Measurements from ENCODE around the gene ZFYVE19. TPM values are rescaled to one million over a fixed set of nuclear protein-coding genes. Genes with fewer than 3 reads are reported as not detected.

The ZFYVE19 gene
- total and polyA plus RNA-seq, 2 of the 13 experiments (the other 11 are each of a cell fraction or from before 2014, with no cell fraction given) = 23.3 to 44.0 TPM

DNA sequence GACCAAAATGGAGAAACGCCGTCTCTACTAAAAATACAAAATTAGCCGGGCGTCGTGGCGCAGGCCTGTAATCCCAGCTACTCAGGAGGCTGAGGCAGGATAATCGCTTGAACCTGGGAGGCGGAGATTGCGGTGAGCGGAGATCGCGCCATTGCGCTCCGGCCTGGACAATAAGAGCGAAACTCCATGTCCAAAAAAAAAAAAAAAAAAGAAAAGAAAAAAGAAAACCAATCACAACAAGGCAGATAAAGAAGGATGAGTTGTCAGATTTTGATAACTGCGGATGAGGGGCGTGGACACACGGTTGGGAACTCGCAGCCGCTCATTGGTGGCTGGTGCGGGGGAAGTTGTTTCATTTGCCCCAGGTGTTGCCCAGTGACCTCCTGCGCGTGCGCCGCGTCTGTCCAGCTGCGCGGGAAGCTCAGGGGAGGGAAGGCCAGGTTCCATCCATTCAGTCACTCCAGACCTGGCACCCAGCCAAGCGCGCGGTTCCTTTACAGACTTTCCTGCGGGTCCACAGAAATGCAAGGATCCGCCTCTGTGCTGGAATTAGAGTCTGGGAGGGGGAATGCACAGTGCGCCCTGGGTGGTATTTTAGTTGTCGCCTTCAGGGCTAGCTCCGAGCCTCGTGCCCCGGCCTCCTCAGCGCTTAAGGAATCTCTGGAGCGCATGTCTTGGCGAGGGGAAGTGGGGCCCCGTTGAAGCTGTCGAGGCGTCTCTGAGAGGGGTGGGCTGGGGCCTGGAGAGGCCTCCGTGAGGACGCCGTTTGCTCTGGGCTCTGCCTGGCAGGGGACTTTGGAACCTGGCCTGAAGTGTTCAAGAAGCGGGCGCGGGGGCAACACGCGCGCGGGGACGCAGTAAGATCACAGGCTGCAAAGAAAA, 43.7 kb upstream of the ZFYVE19 start (continued):
- TF ChIP-seq ZBTB34 (CRISPR knock-in tag; IDR thresholded peaks at IDR 0.05) (peak; percentile 71), ZNF441 (CRISPR knock-in tag; IDR thresholded peaks at IDR 0.05; ENCODE audit: borderline replicate concordance) (peak; percentile 20; the same call in 1 of the 2 replicates), ZFP41 (CRISPR knock-in tag; IDR thresholded peaks at IDR 0.05; ENCODE audit: borderline replicate concordance) (no peak; the same call in 1 of the 2 replicates), ZUFSP (CRISPR knock-in tag; IDR thresholded peaks at IDR 0.05; ENCODE audit: borderline replicate concordance) (no peak), ZNF350 (CRISPR knock-in tag; IDR thresholded peaks at IDR 0.05; ENCODE audit: borderline replicate concordance, low read depth) (peak; percentile 61; the same call in 1 of the 2 replicates), TARDBP (CRISPR knock-in tag; IDR thresholded peaks at IDR 0.05) (peak; percentile 55; the same call in 1 of the 2 replicates), GATAD1 (CRISPR knock-in tag; IDR thresholded peaks at IDR 0.05) (peak; percentile 6; the same call in 1 of the 2 replicates), FOXK1 (CRISPR knock-in tag; IDR thresholded peaks at IDR 0.05; ENCODE audit: borderline replicate concordance, low read depth) (no peak), ZNF589 (CRISPR knock-in tag; conservative IDR thresholded peaks at IDR 0.05) (0 out of 2 replicates have a peak, but pooled peaks have one; percentile 14), ZNF619 (CRISPR knock-in tag; IDR thresholded peaks at IDR 0.05) (0 out of 2 replicates have a peak, but pooled peaks have one; percentile 5), ZSCAN9 (CRISPR knock-in tag; IDR thresholded peaks at IDR 0.05; ENCODE audit: borderline replicate concordance) (no peak; the same call in 1 of the 2 replicates), SP1 (IDR thresholded peaks at IDR 0.05) (no peak), SP1 (CRISPR knock-in tag; IDR thresholded peaks at IDR 0.05) (no peak; the same call in 1 of the 2 replicates), CBX1 (IDR thresholded peaks at IDR 0.05; ENCODE audit: low read depth) (no peak), HIVEP1 (CRISPR knock-in tag; IDR thresholded peaks at IDR 0.05) (peak; percentile 49), THAP7 (CRISPR knock-in tag; IDR thresholded peaks at IDR 0.05) (no peak)
- TF ChIP-seq, protein P1, sequence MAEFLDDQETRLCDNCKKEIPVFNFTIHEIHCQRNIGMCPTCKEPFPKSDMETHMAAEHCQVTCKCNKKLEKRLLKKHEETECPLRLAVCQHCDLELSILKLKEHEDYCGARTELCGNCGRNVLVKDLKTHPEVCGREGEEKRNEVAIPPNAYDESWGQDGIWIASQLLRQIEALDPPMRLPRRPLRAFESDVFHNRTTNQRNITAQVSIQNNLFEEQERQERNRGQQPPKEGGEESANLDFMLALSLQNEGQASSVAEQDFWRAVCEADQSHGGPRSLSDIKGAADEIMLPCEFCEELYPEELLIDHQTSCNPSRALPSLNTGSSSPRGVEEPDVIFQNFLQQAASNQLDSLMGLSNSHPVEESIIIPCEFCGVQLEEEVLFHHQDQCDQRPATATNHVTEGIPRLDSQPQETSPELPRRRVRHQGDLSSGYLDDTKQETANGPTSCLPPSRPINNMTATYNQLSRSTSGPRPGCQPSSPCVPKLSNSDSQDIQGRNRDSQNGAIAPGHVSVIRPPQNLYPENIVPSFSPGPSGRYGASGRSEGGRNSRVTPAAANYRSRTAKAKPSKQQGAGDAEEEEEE (CRISPR knock-in tag; IDR thresholded peaks at IDR 0.05; ENCODE audit: borderline replicate concordance) = no peak
- TF ChIP-seq, protein P2, sequence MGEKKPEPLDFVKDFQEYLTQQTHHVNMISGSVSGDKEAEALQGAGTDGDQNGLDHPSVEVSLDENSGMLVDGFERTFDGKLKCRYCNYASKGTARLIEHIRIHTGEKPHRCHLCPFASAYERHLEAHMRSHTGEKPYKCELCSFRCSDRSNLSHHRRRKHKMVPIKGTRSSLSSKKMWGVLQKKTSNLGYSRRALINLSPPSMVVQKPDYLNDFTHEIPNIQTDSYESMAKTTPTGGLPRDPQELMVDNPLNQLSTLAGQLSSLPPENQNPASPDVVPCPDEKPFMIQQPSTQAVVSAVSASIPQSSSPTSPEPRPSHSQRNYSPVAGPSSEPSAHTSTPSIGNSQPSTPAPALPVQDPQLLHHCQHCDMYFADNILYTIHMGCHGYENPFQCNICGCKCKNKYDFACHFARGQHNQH (CRISPR knock-in tag; IDR thresholded peaks at IDR 0.05) = peak; percentile 37
- TF ChIP-seq, protein P3, sequence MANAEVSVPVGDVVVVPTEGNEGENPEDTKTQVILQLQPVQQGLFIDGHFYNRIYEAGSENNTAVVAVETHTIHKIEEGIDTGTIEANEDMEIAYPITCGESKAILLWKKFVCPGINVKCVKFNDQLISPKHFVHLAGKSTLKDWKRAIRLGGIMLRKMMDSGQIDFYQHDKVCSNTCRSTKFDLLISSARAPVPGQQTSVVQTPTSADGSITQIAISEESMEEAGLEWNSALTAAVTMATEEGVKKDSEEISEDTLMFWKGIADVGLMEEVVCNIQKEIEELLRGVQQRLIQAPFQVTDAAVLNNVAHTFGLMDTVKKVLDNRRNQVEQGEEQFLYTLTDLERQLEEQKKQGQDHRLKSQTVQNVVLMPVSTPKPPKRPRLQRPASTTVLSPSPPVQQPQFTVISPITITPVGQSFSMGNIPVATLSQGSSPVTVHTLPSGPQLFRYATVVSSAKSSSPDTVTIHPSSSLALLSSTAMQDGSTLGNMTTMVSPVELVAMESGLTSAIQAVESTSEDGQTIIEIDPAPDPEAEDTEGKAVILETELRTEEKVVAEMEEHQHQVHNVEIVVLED (CRISPR knock-in tag; IDR thresholded peaks at IDR 0.05; ENCODE audit: borderline replicate concordance) = 0 out of 2 replicates have a peak, but pooled peaks have one; percentile 39

Measured in HepG2 (cell line).